Stimulated activated CD8-positive, alpha-beta memory T cell treated with anti-CD3 and anti-CD28 coated beads, Interleukin-15, amount 100 ng/mL, for 1 hour (primary cell): ENCODE measurements around the gene BICD2.
A peak's percentile ranks its signal among the peaks of the same experiment; 100 is the strongest.
"Not testable (repeated sequence)": the region's sequence is repeated elsewhere in the genome, so short reads cannot be mapped to it uniquely, and the experiment has no call there.

Experiments used
- DNase-seq: peaks from one replicate; pipeline ENCODE4 v3.0.0-alpha.2; 2020; ENCODE audit warnings: low read depth

Gene BICD2

GRCh38 chr9:92764381-92764987 lies at the start of gene BICD2:
Gene BICD2 (minus strand): TSS chr9:92764833. CDS start chr9:92764744, 89 bp downstream.
- no peak for DNase-seq

DNA sequence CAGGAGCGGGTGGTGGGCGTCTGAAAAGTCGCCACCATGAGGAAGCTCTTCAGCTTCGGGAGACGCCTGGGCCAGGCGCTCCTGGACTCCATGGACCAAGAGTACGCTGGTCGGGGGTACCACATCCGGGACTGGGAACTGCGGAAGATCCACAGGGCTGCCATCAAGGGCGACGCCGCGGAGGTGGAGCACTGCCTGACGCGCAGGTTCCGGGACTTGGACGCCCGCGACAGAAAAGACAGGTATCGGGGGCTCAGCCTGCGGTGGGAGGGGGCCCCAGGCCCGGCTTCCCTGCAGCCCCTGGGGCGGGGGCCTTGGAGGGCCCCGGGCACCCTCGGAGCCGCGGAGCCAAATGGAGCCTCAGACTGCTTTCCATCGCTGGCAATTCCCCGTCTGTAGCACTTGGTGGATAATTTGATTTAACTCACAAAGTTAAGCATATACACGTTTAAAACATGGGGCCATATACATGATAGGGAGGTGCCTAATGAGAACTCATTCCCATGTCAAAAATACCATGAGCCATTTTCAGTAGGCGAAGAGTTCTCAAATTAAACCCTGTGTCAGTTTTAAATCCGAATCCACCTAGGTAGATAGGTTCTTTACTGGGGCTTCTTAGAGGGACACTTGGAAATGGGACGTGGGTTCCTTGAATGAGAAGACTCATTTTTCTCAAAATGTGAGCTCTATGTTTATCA lies 45.1 kb upstream of the BICD2 start:
- not testable (repeated sequence) for DNase-seq

- DNase-seq = no peak
Measured at GRCh38 chr9:92808726-92809451, 44.3 kb upstream of the BICD2 start.

- DNase-seq = no peak
Measured at GRCh38 chr9:92807757-92808725, 43.4 kb upstream of the BICD2 start.

- DNase-seq = no peak
Measured at GRCh38 chr9:92807031-92807756, 42.6 kb upstream of the BICD2 start.

DNA sequence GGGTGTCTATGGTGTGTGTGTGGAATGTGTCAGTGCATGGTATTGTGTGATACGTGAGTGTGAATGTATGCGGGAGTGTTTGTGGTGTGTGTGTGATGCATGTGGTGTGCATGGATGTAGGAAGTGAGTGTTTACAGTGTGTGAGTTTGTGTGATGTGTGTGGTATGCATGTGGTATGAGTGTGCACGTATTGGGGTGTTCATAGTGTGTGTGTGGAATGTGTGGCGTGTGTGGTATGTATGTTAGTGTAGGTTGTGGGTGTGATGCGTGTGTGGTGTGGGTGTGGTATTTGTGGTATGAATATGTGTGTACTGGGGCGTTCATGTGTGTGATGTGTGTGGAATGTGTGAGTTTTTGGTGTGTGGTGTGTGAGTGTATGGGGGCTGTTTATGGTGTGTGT lies 40.1 kb upstream of the BICD2 start:
- DNase-seq = no peak

DNA sequence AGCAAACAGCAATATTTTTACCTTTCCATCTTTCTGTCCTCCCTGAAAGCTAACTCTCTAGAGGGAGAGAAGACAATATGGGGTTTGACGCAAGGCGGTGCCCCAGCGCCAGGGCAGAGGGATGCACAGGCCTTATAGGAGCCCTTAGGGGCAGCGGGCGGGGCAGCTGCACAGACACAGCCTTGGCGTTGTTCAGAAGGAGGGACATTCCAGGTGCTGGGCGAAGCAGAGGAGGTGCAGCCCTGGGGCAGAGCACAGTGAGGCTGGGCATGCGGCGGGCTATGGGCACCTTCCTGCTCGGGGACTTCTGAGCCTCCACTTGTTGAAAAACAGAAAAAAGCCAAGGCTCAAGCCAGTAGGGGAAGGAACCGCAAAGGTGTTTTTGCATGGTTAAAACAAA lies 33.7 kb upstream of the BICD2 start:
- DNase-seq = no peak

GRCh38 chr9:92796337-92796804 lies 31.7 kb upstream of the BICD2 start:
- DNase-seq = not testable (repeated sequence)

- DNase-seq = no peak
Measured at GRCh38 chr9:92795598-92796336, 31.1 kb upstream of the BICD2 start.

GRCh38 chr9:92795000-92795399 lies 30.4 kb upstream of the BICD2 start:
- DNase-seq = no peak

GRCh38 chr9:92794426-92794825 lies 29.8 kb upstream of the BICD2 start:
- no peak for DNase-seq

GRCh38 chr9:92790542-92791527 lies 26.2 kb upstream of the BICD2 start:
- DNase-seq = peak; percentile 60

GRCh38 chr9:92786298-92786697 lies 21.7 kb upstream of the BICD2 start:
- no peak for DNase-seq

DNA sequence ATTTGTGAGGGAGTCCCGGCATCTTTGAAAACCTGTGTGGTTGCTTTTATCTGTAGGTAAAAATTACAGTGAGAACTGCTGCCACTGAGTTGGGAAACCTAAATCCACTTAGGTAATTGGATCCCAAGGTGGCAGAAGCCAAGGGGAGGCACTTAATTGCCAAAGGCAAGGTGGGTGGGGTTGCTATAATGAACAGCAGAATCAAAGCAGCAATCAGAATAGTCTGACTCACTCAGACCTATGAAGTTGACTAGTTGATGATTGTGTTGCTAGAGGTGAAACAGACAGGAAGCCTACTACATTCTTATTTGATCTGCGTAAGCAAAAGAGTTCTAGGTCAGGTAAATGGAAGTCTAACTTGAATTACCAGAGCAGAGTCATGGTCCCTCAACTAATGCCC lies 17.3 kb upstream of the BICD2 start:
- DNase-seq = no peak

DNA sequence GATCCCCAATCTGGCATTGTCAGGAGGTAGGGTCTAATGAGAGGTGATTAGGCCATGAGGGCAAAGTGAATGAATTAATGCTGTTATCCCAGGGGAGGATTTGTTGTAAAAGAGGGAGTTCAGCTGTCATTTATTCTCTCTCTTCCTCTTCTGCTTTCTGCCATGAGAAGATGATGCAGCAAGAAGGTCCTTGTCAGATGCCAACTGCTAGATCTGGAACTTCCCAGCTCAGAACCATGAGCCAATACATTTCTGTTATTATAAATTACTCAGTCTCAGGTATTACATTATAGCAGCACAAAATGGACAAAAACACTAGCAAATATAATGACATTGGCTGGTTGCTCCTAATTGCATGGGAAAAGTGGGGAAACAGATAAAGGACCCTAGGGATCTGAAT lies 15.6 kb upstream of the BICD2 start:
- no peak for DNase-seq

- DNase-seq = no peak
Measured at GRCh38 chr9:92775466-92775865, 10.8 kb upstream of the BICD2 start.

DNA sequence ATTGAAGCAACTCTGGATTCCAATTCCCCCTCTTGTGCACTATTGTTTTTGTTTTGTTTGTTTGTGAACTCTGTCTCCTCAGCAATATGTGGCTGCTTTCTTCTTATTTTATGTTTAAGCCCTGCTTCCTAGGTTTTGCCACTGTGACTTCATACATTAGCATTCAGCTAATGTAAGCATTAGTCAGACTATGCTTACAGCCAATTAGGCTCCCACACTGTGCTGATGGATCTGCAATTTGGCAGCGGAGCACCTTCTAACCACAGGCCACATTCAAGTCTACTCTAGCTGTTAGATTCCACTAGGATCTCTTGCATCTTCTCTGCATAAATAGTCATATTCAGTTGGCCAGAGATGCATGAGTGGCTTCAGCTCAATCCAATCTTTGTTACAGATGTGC lies 9.6 kb upstream of the BICD2 start:
- DNase-seq = no peak

GRCh38 chr9:92773810-92774209 lies 9.2 kb upstream of the BICD2 start:
- DNase-seq = no peak

DNA sequence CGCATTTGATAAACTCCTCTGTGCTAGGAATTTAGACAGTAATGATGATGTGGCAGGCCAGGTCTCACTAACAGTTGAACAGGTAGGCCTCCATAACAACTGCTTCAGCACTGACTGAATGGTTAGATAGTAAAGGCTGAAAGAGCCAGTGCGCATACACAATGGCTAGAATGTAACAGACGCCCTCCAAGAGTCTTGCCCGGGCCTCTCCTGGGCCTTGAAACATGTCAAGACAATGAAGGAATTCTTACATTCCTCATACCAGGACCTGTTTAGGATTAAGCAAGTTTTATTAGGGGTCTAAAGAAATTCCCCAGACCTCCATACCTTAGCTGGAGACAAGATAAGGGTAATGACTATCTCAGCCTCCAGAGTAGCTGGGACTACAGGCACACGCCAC lies 6.7 kb upstream of the BICD2 start:
- DNase-seq = no peak
